Progenitor cell of endocrine pancreas (in vitro differentiated cells): ENCODE results near the gene PIM3. TPM values are rescaled to one million over a fixed set of nuclear protein-coding genes. Genes with fewer than 3 reads are reported as not detected.

Source experiments
- DNase-seq: peaks from one replicate; pipeline ENCODE4 v3.0.0; 2021; ENCODE audit warnings: low spot score; ENCODE audit not compliant: unreplicated experiment
- H3K27ac Mint-ChIP-seq: 2 replicates; pipeline ENCODE4 v1.8.0; 2021; ENCODE audit warnings: mild to moderate bottlenecking, moderate library complexity, mixed read lengths
- H3K27me3 Mint-ChIP-seq: 2 replicates; pipeline ENCODE4 v1.8.0; 2021; ENCODE audit warnings: mixed read lengths
- H3K36me3 Mint-ChIP-seq: 2 replicates; pipeline ENCODE4 v1.8.0; 2022; ENCODE audit warnings: mixed read lengths; ENCODE audit not compliant: insufficient read depth
- H3K4me1 Mint-ChIP-seq: 2 replicates; pipeline ENCODE4 v1.8.0; 2021; ENCODE audit warnings: low read depth, mixed read lengths
- H3K4me3 Mint-ChIP-seq: 2 replicates; pipeline ENCODE4 v1.8.0; 2021; ENCODE audit warnings: low read depth, mild to moderate bottlenecking, moderate library complexity, mixed read lengths
- H3K9me3 Mint-ChIP-seq: 2 replicates; pipeline ENCODE4 v1.8.0; 2021; ENCODE audit warnings: low read depth, mixed read lengths
- CTCF ChIP-seq: fragments of 200-600 bp; sonication (generic); IDR thresholded peaks from one replicate; pipeline ENCODE4 v1.5.0; 2021; ENCODE audit warnings: antibody characterized with exemption, mild to moderate bottlenecking; ENCODE audit not compliant: unreplicated experiment
- microRNA-seq: library from miRNA; unstranded; fragments of <30 nt; microRNA quantifications from one replicate; pipeline ENCODE4 v1.1.0, GENCODE V29; 2020; ENCODE audit warnings: borderline number of aligned reads; ENCODE audit not compliant: unreplicated experiment
- total RNA-seq: library from RNA; stranded (reverse); gene quantifications from 2 replicates; pipeline ENCODE4 v1.2.1, GENCODE V29; 2021

PIM3 gene
- total RNA-seq, 1 donor from 2014 or later: 17.4 TPM

- TF ChIP-seq CTCF: no peak
- Mint-ChIP-seq H3K4me1 (no peaks in the 10 kb centered on the region), H3K27ac (no peak within 1 kb of the TSS), H3K36me3 (no peaks in the 10 kb centered on the region), H3K9me3 (no peaks in the 10 kb centered on the region), H3K4me3 (no peak within 1 kb of the TSS), H3K27me3 (peaks cover 25% of the 10 kb centered on the region)
- DNase-seq: no peak
These were observed 51.9 kb downstream of the PIM3 start, which contains the start of gene IL17REL for GRCh38 chr22:50012211-50013181. Gene IL17REL (minus strand): TSS chr22:50012765. CDS start chr22:50012646, 119 bp downstream.

Small RNA genes within 50 kb of the gene (microRNA-seq; reads per million reads assigned to microRNA genes)
- gene MIR6821: not detected

Other genes with a start within 250 kb of the PIM3 start
- gene BRD1, start 132.9 kb upstream of the PIM3 start, total RNA-seq: 57.3 and 65.7 TPM in 2 replicates
- 34.3 and 36.5 TPM in 2 replicates for gene ZBED4, start 106.9 kb upstream of the PIM3 start, total RNA-seq
- 22.0 and 25.7 TPM in 2 replicates for gene ALG12, start 42.3 kb upstream of the PIM3 start, total RNA-seq
- gene CRELD2, start 42.1 kb upstream of the PIM3 start, total RNA-seq: 42.2 and 42.4 TPM in 2 replicates
- gene IL17REL, start 52.0 kb downstream of the PIM3 start, total RNA-seq: 0.10 TPM in 1 of 2 replicates, not detected in the other
- not detected in 2 replicates for gene TTLL8, start 97.5 kb downstream of the PIM3 start, total RNA-seq
- gene MLC1, start 124.7 kb downstream of the PIM3 start, total RNA-seq: not detected in 2 replicates
- gene MOV10L1, start 129.2 kb downstream of the PIM3 start, total RNA-seq: 0.22 TPM in 1 of 2 replicates, not detected in the other
- gene PANX2, start 210.0 kb downstream of the PIM3 start, total RNA-seq: 6.2 and 6.3 TPM in 2 replicates
- 39.4 and 42.1 TPM in 2 replicates for gene TRABD, start 225.1 kb downstream of the PIM3 start, total RNA-seq
- 24.3 and 24.7 TPM in 2 replicates for gene SELENOO, start 240.2 kb downstream of the PIM3 start, total RNA-seq